OCI-LY7 (cell line): ENCODE measurements around the gene GADL1. TPM values are rescaled to one million over a fixed set of nuclear protein-coding genes. Genes with fewer than 3 reads are reported as not detected.

Source experiments
- BruUV-seq: library from RNA; stranded (reverse); fragments of 400-500 nt; replicated peaks from 2 replicates; lab custom pipeline; 2021; lab: Mats Ljungman, UMichigan
- CTCF ChIA-PET: fragments of 300-600 bp; sonication (Branson Sonifier 250); formaldehyde crosslinking; loops from one replicate; lab custom pipeline; 2022; ENCODE audit warnings: antibody characterized with exemption; ENCODE audit not compliant: unreplicated experiment; lab: Charles Lee
- POLR2A ChIA-PET: fragments of 300-600 bp; sonication (Branson Sonifier 250); formaldehyde crosslinking; loops from one replicate; lab custom pipeline; 2022; ENCODE audit warnings: antibody characterized with exemption; lab: Charles Lee
- DNase-seq: peaks from one replicate; pipeline ENCODE4 v3.0.0-alpha.2; 2015; ENCODE audit warnings: low spot score
- H2AFZ ChIP-seq: fragments of 200-600 bp; sonication (generic), shearing (Covaris generic); 2 replicates; pipeline ENCODE4 v1.6.1; 2014; ENCODE audit warnings: mild to moderate bottlenecking, antibody characterized with exemption, low read length, moderate library complexity
- H3K27ac ChIP-seq: fragments of 200-600 bp; sonication (generic); 2 replicates; pipeline ENCODE4 v1.5.1; 2014; ENCODE audit warnings: mixed run types, low read depth, mild to moderate bottlenecking, moderate library complexity, low read length, inconsistent platforms; ENCODE audit not compliant: poor library complexity, severe bottlenecking
- H3K36me3 ChIP-seq: fragments of 200-600 bp; sonication (generic); 2 replicates; pipeline ENCODE4 v1.6.1; 2014; ENCODE audit warnings: mild to moderate bottlenecking, antibody characterized with exemption, low read length, moderate library complexity, mixed read lengths; ENCODE audit not compliant: insufficient read depth
- H3K4me1 ChIP-seq: fragments of 200-600 bp; sonication (generic); 2 replicates; pipeline ENCODE4 v1.5.1; 2014; ENCODE audit warnings: mild to moderate bottlenecking, low read length; ENCODE audit not compliant: insufficient read depth, poor library complexity, severe bottlenecking
- H3K4me2 ChIP-seq: fragments of 200-600 bp; sonication (generic); 2 replicates; pipeline ENCODE4 v1.6.1; 2014; ENCODE audit warnings: mild to moderate bottlenecking, low read length
- H3K4me3 ChIP-seq: fragments of 200-600 bp; sonication (generic); 2 replicates; pipeline ENCODE4 v1.5.1; 2014; ENCODE audit warnings: mild to moderate bottlenecking, low read depth, low read length; ENCODE audit not compliant: poor library complexity, severe bottlenecking
- H3K79me2 ChIP-seq: fragments of 200-600 bp; sonication (generic); 2 replicates; pipeline ENCODE4 v1.6.1; 2016; ENCODE audit warnings: low read depth, mild to moderate bottlenecking, low read length, moderate library complexity, mixed read lengths; ENCODE audit not compliant: insufficient read depth
- H3K9me2 ChIP-seq: fragments of 200-600 bp; sonication (generic); 2 replicates; pipeline ENCODE4 v1.6.1; 2016; ENCODE audit warnings: mild to moderate bottlenecking, low read length, mixed read lengths; ENCODE audit not compliant: insufficient read depth
- H3K9me3 ChIP-seq: fragments of 200-600 bp; sonication (generic); 2 replicates; pipeline ENCODE4 v1.6.1; 2014; ENCODE audit warnings: mild to moderate bottlenecking, mixed run types, low read length, mixed read lengths
- H4K20me1 ChIP-seq: fragments of 200-600 bp; sonication (generic); 2 replicates; pipeline ENCODE4 v1.6.1; 2014; ENCODE audit warnings: mild to moderate bottlenecking, antibody characterized with exemption, low read length, moderate library complexity, mixed read lengths; ENCODE audit not compliant: insufficient read depth
- EZH2phosphoT487 ChIP-seq: fragments of 200-600 bp; sonication (generic); IDR thresholded peaks from 2 replicates; pipeline ENCODE4 v1.6.1; 2018; ENCODE audit warnings: low read depth, borderline replicate concordance, mild to moderate bottlenecking, mixed run types, antibody characterized with exemption, low read length, moderate library complexity, mixed read lengths
- intact Hi-C: fragments of 100-400 bp; cut with micrococcal nuclease; formaldehyde crosslinking; loops from one replicate; pipeline ENCODE4 v1.10.0; 2022; ENCODE audit not compliant: unreplicated experiment
- total RNA-seq, 2 experiments: library from RNA; depleted of rRNA in 1 of 2; stranded (reverse); fragments of >200 nt in 1 of 2; shearing (Covaris generic) in 1 of 2; gene quantifications; 2 replicates each; pipeline ENCODE4 v1.2.3, GENCODE V29; 2014 to 2022
- TF ChIP-seq, protein P1 (sequence below): fragments of 200-600 bp; sonication (generic); conservative IDR thresholded peaks from 2 replicates; pipeline ENCODE4 v1.5.1; 2014; ENCODE audit warnings: mild to moderate bottlenecking, antibody characterized with exemption, low read length, moderate library complexity, mixed read lengths

GADL1 gene
- total RNA-seq, 2 experiments from 2014 or later: not detected

DNA sequence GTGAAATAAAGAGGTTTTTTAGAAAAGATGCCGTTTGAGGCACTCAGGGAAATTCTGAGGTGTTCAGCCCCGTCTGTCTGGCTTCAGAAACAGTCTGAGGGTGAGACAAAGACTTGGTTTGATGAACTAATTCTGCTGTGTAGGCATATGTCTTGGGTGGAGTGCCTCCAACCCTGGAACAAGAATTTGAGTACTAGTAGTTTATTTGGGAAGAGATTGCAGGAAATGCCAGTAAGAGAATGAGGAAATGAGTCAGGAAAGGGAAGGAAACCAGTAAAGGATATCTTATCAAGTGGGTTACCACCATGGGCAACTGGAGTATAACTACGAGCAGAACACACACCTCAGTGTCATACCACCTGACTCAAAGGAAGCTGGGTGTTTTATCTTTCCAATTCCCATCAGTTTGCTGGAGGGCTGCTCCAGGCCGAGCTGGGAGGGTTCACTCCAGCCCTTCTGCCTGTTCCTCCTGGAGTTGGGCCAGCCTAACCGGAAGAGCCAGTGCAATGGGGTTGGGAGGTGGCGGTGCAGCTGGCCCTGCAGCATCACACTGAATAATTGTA, 212.7 kb downstream of the GADL1 start:
- Histone ChIP-seq H3K4me1 (no peaks in the 10 kb centered on the region), H4K20me1 (no peaks in the 10 kb centered on the region), H3K27ac (no peak overlapping the region), H3K4me3 (no peak overlapping the region), H3K4me2 (no peak overlapping the region), H3K9me3 (no peaks in the 10 kb centered on the region), H2AFZ (no peak overlapping the region), H3K9me2 (no peaks in the 10 kb centered on the region), H3K36me3 (peaks cover 85% of the 10 kb centered on the region), H3K79me2 (no peaks in the 10 kb centered on the region)
- TF ChIP-seq EZH2phosphoT487: no peak
- TF ChIP-seq, protein P1, sequence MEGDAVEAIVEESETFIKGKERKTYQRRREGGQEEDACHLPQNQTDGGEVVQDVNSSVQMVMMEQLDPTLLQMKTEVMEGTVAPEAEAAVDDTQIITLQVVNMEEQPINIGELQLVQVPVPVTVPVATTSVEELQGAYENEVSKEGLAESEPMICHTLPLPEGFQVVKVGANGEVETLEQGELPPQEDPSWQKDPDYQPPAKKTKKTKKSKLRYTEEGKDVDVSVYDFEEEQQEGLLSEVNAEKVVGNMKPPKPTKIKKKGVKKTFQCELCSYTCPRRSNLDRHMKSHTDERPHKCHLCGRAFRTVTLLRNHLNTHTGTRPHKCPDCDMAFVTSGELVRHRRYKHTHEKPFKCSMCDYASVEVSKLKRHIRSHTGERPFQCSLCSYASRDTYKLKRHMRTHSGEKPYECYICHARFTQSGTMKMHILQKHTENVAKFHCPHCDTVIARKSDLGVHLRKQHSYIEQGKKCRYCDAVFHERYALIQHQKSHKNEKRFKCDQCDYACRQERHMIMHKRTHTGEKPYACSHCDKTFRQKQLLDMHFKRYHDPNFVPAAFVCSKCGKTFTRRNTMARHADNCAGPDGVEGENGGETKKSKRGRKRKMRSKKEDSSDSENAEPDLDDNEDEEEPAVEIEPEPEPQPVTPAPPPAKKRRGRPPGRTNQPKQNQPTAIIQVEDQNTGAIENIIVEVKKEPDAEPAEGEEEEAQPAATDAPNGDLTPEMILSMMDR: no peak
- CTCF ChIA-PET: interaction anchor here (0.9 kb wide), 1 partner anchor 10 kb away, joined by 4 read pairs; no protein-coding TSS in a partner anchor
- intact Hi-C loops: no loop called here
- POLR2A ChIA-PET: interaction anchor here (1.4 kb wide), 1 partner anchor 10 kb away, joined by 6 read pairs; no protein-coding TSS in a partner anchor
- no TSS peak for BruUV-seq
- DNase-seq: no peak

DNA sequence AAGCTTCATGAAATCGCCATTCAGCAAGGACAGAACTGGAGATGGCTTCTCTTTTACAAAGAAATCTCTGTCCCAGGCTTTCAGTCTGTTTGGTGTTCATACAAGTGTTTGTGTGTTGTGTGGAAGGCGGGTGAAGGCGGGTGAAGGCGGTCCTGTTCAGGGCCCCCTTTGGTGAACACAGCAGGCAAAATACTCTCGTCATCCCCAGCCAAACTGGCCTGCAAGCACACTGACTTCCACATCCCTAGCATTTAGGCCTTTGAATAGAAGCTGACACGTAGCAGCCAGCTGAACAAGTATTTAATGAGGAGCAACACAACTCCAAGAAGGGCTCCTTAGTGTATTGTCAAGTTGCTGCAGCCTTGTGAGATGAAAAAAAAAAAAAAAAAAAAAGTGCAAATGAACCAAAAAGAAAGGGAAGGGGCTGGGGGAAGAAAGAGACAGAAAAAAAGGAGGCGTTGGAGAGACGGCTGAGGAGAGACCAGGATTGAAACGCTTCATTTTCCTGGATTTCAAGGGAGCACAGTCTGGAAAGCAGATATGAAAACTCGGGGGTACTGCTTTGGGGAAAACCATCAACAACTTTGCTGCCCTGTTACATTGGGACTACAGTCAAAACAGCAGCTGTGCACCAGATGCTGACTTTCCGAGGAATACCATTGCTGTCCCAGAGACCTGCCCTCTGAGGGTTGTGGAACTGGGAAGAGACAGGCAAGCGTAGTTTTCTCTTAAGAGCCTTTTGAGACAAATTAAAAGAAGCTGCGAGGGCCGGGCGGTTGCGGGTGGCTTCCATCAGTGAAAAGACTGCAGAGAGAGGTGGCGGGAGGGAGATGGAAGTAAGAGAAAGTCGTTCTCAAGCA, 213.4 kb downstream of the GADL1 start:
- intact Hi-C loops: no loop called here
- ChIA-PET POLR2A (no interaction called here), CTCF (no interaction called here)
- BruUV-seq: no TSS peak
- no peaks in the 10 kb centered on the region for H3K4me1 ChIP-seq
- no peak overlapping the region for H3K4me2 ChIP-seq
- H2AFZ ChIP-seq: no peak overlapping the region
- H3K79me2 ChIP-seq: no peaks in the 10 kb centered on the region
- TF ChIP-seq EZH2phosphoT487: no peak
- TF ChIP-seq, protein P1: no peak
- no peaks in the 10 kb centered on the region for H3K9me2 ChIP-seq
- no peak for DNase-seq
- H3K36me3 ChIP-seq: peaks cover 86% of the 10 kb centered on the region
- H3K4me3 ChIP-seq: no peak overlapping the region
- H4K20me1 ChIP-seq: no peaks in the 10 kb centered on the region
- H3K27ac ChIP-seq: no peak overlapping the region
- H3K9me3 ChIP-seq: no peaks in the 10 kb centered on the region
